ENCODE results near the gene LARGE1. TPM values are rescaled to one million over a fixed set of nuclear protein-coding genes. Genes with fewer than 3 reads are reported as not detected.

The LARGE1 gene
- total RNA-seq, 4 donors from 2014 or later: 24.9 to 51.0 (median 32.7) TPM

- 92 to 95% methylated on average over 5 of the region's 5 CpGs for WGBS, 2 donors
These were observed 176.5 kb downstream of the LARGE1 start for GRCh38 chr22:33743756-33744155.

DNA sequence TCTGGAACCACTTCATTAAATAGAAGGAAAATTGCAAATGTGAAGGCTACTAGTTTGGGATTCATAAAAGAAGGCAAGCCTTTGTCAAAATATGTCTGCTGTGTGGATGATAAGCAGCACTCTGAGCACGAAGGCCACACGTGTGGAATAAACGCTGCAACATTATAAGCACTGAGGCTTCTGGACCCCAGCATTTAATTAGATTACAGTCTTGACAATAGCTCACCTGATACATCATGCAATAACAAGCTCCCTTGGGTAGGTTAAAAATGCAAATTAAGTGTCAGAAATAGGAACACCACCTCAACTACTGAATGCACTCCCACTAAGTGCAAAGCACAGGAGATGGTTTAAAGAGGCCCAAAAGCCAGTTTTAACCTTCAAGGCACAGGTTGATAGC, 179.3 kb downstream of the LARGE1 start:
- no peaks in the 10 kb centered on the region for H3K9me3 ChIP-seq
- TF ChIP-seq CTCF (IDR thresholded peaks at IDR 0.05) (no peak), POLR2A (IDR thresholded peaks at IDR 0.05) (no peak), EP300 (IDR thresholded peaks at IDR 0.05) (no peak)
- no peak for DNase-seq (ENCODE audit: low spot score in 2 of 2)
- 75 to 91% methylated on average over 3 of the region's 3 CpGs for WGBS, 2 donors
- no peaks in the 10 kb centered on the region for H3K27me3 ChIP-seq
- H3K36me3 ChIP-seq: no peaks in the 10 kb centered on the region
- no peak overlapping the region for H3K4me3 ChIP-seq
- no peaks in the 10 kb centered on the region for H3K4me1 ChIP-seq
- no peak overlapping the region for H3K27ac ChIP-seq

More at GRCh38 chr22:33743756-33744155, 176.5 kb downstream of the LARGE1 start:
- no peak overlapping the region for H3K27ac ChIP-seq
- DNase-seq (ENCODE audit: low spot score in 2 of 2): no peak
- no peaks in the 10 kb centered on the region for H3K9me3 ChIP-seq
- no peaks in the 10 kb centered on the region for H3K36me3 ChIP-seq
- H3K4me1 ChIP-seq: no peaks in the 10 kb centered on the region
- H3K4me3 ChIP-seq: no peak overlapping the region
- TF ChIP-seq POLR2A (IDR thresholded peaks at IDR 0.05): no peak
- no peak for TF ChIP-seq EP300 (IDR thresholded peaks at IDR 0.05)
- no peak for TF ChIP-seq CTCF (IDR thresholded peaks at IDR 0.05)
- no peaks in the 10 kb centered on the region for H3K27me3 ChIP-seq

- no peak for DNase-seq (ENCODE audit: low spot score in 2 of 2)
- 86 to 90% methylated on average over 4 of the region's 4 CpGs for WGBS, 2 donors
These were observed 180.8 kb downstream of the LARGE1 start for GRCh38 chr22:33739516-33739915.

DNA sequence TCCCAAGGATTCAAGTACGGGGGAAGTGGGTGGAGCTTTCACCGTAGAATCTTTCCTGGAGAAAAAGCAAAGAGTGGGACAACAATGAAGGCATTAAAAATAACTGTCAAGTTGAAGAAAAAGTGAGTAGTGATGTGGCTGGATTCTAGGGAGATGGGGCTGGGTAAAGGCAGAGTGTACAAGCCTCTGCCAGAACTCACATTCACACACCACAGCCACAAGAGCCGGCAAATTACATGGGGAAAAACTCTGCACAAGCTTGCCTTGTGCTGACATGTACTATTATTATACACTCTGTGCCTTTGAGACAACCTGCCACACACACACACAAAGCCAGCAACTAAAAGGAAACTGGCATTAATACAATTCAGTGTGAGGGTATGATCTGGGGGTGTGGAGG, 182.6 kb downstream of the LARGE1 start:
- no peak for DNase-seq (ENCODE audit: low spot score in 2 of 2)
- no peaks in the 10 kb centered on the region for H3K36me3 ChIP-seq
- H3K4me1 ChIP-seq: no peaks in the 10 kb centered on the region
- no peak overlapping the region for H3K4me3 ChIP-seq
- H3K27ac ChIP-seq: no peak overlapping the region
- TF ChIP-seq POLR2A (IDR thresholded peaks at IDR 0.05) (no peak), CTCF (IDR thresholded peaks at IDR 0.05) (no peak), EP300 (IDR thresholded peaks at IDR 0.05) (no peak)
- no peaks in the 10 kb centered on the region for H3K9me3 ChIP-seq
- 62 to 66% methylated on average over 3 of the region's 3 CpGs for WGBS, 2 donors
- H3K27me3 ChIP-seq: no peaks in the 10 kb centered on the region

More at GRCh38 chr22:33739516-33739915, 180.8 kb downstream of the LARGE1 start:
- Histone ChIP-seq H3K4me3 (no peak overlapping the region), H3K9me3 (no peaks in the 10 kb centered on the region), H3K27ac (no peak overlapping the region), H3K4me1 (no peaks in the 10 kb centered on the region), H3K36me3 (no peaks in the 10 kb centered on the region), H3K27me3 (no peaks in the 10 kb centered on the region)
- no peak for TF ChIP-seq POLR2A (IDR thresholded peaks at IDR 0.05)
- TF ChIP-seq EP300 (IDR thresholded peaks at IDR 0.05): no peak
- TF ChIP-seq CTCF (IDR thresholded peaks at IDR 0.05): no peak

DNA sequence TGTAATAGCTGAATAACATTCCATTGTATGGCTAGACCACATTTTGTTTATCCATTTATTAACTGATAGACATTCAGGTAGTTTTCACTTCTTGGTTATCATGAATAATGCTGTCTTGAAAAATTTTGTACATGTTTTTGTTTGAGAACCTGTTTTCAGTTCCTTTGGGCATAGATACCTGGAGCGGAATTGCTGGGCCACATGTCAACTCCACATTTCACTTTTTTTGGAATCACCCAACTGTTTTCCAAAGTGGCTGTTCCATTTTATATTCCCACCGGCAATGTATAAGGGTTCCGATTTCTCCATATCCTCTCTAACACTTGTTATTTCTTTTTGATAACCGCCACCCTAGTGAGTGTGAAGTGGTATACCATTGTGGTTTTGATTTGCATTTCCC, 184.3 kb downstream of the LARGE1 start:
- Histone ChIP-seq H3K4me3 (no peak overlapping the region), H3K27ac (no peak overlapping the region), H3K4me1 (no peaks in the 10 kb centered on the region), H3K27me3 (no peaks in the 10 kb centered on the region), H3K36me3 (no peaks in the 10 kb centered on the region), H3K9me3 (no peaks in the 10 kb centered on the region)
- 95 to 99% methylated on average over 4 of the region's 4 CpGs for WGBS, 2 donors
- no peak for DNase-seq (ENCODE audit: low spot score in 2 of 2)
- TF ChIP-seq POLR2A (IDR thresholded peaks at IDR 0.05): no peak
- TF ChIP-seq CTCF (IDR thresholded peaks at IDR 0.05): no peak
- no peak for TF ChIP-seq EP300 (IDR thresholded peaks at IDR 0.05)

Data from tibial nerve (tissue), 4 donors.